HG03571 (cell line): ENCODE data around the gene CLCA4.
A peak's percentile ranks its signal among the peaks of the same experiment; 100 is the strongest.

Experiments
- ATAC-seq: cut with Tn5 transposase; IDR thresholded peaks from one replicate; pipeline ENCODE4 v1.9.1; 2021; ENCODE audit not compliant: unreplicated experiment

Gene CLCA4, protein sequence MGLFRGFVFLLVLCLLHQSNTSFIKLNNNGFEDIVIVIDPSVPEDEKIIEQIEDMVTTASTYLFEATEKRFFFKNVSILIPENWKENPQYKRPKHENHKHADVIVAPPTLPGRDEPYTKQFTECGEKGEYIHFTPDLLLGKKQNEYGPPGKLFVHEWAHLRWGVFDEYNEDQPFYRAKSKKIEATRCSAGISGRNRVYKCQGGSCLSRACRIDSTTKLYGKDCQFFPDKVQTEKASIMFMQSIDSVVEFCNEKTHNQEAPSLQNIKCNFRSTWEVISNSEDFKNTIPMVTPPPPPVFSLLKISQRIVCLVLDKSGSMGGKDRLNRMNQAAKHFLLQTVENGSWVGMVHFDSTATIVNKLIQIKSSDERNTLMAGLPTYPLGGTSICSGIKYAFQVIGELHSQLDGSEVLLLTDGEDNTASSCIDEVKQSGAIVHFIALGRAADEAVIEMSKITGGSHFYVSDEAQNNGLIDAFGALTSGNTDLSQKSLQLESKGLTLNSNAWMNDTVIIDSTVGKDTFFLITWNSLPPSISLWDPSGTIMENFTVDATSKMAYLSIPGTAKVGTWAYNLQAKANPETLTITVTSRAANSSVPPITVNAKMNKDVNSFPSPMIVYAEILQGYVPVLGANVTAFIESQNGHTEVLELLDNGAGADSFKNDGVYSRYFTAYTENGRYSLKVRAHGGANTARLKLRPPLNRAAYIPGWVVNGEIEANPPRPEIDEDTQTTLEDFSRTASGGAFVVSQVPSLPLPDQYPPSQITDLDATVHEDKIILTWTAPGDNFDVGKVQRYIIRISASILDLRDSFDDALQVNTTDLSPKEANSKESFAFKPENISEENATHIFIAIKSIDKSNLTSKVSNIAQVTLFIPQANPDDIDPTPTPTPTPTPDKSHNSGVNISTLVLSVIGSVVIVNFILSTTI

DNA sequence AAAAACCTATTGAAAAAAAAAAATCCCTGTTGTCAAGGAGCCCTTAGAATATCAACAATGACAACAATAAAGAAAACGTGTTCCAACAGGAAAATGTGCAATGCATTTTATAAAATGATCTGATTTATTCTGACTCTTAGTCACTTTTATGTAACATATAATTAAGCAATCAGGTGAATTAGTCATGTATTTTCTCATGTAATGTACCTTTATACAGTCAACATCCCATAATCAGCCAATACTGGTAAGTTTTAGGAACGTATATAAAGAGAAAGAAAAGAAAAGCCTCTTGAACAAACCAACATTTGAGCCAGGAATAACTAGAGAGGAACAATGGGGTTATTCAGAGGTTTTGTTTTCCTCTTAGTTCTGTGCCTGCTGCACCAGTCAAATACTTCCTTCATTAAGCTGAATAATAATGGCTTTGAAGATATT is at the start of gene CLCA4:
Gene CLCA4, plus strand, starts transcription at position 292 of the 435 bp plus-strand sequence. Its CDS starts 42 bp downstream, at position 334.
- ATAC-seq = no peak

DNA sequence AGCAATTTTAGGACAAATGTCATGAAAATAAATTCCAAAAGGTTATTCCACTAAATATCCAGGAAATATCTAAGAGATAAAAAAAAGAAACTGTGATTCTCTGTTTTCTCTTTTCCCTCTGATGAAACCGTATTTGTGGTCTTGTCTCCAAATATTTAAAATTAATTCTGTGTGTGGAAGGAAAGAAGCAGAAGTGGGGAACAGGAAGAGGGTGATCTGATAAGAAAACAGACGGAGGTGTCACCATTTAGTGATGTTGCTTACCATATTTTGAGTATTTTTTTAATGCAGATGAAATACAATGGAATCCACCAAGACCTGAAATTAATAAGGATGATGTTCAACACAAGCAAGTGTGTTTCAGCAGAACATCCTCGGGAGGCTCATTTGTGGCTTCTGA is 48.6 kb upstream of the CLCA4 start:
- ATAC-seq = no peak

DNA sequence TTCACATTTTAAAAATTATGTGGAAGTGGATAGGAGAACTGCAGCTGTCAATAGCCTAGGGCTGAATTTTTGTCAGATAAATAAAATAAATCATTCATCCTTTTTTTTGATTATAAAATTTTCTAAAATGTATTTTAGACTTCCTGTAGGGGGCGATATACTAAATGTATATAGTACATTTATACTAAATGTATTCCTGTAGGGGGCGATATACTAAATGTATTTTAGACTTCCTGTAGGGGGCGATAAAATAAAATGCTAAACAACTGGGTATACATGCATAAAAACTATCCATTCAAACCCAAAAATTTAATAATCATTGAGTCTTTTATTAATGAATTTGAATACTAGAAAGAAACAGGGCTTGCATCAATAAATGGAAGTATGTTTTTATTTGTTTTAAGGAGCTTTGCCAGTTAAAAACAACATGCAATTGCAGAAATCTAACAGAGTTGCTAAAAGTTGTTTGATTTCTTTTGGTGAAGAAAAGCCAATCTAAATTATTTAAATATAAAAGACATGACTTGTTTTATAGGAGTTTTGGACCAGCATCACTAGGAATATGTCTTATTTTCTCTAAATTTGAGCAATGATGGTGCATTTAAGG is 46.8 kb upstream of the CLCA4 start:
- ATAC-seq = no peak

DNA sequence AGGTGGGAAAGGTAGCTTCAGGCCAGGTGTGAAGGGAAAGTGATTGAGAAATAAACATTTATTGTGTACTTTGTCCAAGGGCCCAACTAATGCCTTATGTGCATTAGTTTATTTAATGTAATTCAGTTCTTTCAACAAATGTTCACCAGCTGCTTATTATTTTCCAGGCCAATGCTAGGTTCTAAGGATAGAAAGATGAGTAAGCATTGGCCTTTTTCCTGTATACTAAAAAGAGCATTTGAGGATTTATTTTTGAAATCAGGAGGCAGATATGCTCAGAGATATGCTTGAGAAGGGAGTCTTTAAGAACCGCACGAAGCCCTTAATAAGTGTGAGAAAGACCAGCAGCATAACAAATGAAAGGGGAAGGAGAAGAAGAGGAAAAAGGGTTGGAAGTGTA is 46.2 kb upstream of the CLCA4 start:
- ATAC-seq = no peak

DNA sequence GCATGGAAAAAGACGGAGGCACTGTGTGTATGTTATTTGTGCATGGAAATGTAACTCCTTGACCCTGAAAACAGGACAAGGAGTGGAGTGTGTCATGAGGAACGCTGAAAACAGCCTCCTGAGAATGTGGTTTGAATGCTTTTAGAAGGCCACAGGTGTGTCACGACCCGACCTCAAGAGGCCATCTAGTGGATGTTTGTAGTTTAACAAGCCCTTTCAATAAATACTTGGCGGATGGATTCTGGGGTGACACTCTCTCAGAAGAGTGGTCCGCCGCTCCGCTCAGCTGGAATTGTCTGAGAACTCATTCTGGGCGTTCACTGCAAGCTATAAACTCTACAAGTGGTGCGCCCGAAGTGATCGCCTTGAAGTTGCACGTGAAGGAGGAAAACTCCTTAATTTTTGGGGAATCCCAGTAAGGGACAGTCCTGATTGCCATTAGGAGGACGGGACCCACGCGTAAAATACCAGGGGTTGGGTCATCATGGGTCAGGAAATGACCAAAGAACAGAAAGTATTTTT is 44.7 kb upstream of the CLCA4 start:
- ATAC-seq = peak; percentile 63

DNA sequence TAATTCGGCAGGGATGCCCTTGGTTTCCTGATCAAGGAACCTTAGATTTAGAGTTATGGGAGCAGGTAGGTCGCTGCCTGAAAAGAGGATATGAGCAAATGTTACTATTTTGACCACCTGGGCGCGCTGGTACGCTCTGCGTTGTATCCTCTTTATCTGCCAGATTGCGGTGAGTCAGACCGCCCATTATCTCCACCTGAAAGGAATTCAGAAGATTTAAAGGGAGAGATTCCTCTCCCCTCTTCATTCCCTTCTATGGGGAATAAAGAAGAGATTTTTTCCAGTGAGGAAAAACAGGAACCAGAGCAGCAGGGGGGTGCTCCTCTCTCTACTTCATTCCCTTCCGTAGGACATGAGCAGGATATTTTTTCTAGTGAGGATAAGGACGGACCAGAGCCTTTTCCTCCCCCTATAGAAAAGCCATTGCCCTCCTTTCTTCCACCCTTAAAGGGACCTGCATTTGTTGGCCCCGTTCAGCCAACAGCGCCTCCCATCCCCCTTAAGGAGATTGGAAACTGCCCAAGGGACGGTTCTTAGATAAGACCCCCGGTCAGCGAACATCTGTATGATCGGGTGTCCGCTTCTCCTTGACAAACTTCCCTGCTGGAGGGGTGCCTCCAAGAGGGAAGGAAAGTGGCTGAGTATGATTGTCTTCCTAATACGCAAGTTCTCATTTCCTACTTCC is 44.0 kb upstream of the CLCA4 start:
- ATAC-seq = peak; percentile 41

DNA sequence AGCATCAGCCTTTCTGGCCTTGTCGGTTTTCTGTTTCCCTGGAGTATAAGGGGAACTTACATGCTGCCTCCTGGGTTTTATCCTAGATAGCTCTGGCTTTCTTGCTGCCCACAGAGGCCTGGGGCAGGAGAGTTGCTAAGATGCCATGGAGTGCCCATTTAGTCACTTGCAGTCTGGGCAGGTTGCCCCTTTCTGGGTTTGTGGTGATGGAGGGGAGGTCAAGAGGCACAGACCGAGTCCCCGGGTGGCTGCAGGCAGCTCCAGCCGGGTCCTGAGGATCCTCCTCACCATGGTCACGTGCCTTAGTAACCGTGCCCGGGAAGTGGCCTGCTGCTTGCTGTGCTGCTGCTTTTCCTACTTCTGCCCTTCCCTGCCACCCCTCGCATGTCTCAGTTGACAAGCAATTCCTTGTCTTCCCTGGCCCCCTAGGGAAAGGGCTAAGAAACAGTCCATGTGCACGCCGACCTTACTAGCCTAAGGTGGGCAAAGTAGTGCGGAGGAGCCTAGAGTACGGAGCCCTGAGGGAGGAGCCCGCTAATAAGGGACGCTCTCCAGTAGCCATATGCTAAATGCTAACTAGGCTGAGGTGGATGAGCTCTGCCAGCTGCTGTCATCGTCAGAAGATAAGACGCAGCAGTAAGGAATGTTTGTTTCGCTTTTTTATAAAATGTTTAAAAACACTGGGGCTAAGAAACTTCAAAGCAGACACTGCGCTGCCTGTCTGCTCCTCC is 43.3 kb upstream of the CLCA4 start:
- ATAC-seq = no peak

DNA sequence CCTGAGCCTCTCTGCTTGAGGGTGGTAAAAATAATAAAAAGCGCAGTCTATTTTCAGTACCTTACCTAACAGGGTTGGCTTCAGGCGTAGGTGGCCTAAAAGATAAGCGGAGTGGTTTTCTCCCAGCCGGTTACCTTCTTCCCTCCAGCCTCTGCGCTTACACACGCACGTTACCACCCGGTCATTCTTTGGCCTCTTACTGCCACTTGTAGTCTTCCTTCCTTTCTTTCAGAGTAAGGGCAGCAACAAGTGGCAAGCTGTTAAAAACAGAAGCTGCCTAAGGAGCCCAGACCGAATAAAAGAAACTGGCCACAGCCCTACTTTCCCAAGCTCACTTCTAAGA is 42.8 kb upstream of the CLCA4 start:
- no peak for ATAC-seq

DNA sequence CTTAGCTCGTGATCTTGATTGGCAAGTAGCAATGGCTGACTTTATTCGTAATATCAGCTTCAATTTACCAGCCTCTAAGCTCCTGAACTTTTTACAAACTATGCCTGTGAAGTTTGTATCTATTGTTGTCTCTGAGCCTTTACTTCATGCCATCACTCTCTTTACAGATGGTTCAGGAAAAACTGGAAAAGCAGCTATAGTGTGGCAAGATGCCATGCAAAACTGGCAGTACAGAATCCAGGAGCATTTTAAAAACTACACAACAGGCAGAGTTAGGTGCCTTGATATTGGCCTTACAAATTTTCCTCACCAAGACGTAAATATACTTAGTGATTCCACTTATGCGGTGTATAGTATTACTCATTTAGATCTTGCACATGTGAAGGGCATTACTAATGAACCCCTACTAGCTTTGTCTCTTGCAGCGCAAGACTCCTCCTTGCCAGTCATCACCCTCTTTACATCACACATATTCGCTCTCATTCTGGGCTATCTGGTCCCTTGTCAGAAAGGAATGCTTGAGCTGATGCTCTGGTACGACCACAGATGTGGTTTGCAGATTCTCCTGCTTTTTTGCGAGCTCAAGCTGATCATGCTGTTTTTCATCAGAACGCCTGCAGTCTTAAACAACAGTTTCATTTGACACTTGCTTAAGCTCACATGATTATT is 41.8 kb upstream of the CLCA4 start:
- no peak for ATAC-seq

DNA sequence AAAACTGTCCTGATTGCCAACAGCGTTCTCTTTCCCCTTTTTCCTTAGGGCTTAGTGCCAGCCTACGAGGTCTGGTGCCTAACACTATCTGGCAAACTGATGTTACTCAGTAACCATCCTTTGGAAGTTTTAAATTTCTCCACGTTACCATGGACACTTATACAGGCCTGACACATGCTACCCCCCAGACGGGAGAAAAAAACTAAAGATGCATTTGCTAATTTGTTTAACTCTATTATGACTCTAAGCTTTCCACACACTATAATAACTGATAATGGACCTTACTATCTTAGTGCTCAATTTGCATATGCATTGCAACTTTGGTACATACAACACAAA is 41.3 kb upstream of the CLCA4 start:
- no peak for ATAC-seq

DNA sequence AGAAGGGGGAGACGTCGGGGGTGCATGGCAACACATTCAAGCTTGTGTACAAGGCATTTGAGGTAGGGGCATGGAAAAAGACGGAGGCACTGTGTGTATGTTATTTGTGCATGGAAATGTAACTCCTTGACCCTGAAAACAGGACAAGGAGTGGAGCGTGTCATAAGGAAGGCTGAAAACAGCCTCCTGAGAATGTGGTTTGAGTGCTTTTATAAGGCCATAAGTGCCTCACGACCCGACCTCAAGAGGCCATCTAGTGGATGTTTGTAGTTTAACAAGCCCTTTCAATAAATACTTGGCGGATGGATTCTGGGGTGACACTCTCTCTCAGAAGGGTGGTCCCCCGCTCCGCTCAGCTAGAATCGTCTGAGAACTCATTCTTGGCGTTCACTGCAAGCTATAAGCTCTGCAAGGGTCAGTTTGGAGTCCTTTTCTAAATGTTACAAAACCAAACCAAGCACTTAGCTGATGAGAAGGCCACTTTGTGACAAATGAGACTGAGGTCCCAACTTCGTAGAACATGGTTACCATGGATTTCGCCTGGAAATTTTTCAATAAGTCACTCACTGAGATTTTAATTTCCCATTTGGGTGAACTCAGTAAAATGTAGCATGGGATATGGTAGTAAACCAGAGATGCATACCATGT is 38.8 kb upstream of the CLCA4 start:
- peak; percentile 45 for ATAC-seq

DNA sequence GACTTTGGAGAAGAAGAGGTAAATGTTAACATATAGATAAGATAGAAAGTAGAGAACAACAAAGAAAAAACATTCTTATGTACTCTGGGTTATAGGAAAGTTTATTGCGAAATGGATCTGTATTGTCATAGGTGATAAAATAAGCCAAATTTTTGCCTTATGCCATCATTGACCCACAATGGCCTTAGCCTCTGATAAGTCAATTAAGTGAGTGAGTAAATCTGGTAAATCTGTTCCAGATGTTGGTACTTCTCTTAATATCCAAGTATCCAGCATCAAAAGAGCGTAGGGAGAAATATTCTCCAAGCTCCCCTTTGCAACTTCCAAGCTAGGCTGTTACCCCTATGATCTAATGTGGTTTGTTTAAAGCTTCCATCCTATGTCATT is 38.3 kb upstream of the CLCA4 start:
- no peak for ATAC-seq

DNA sequence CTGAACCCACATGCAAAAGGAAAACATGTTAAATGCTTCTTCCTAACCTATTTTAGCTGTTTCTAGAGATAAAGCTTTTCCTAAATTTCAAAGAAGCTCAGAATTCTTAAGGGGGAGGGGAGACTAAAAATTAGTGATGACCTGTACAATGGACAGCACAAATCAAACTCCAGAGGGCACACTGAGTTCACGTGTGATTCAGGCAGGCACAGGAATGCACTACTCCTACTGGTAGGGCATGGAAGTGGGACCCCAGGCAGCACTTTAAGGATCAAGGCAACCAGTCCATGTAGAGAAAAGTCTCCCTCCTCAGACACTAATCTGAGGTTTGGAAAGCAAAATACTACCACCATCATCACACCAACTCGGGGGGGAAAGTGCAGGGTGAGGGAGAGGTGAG is 31.3 kb upstream of the CLCA4 start:
- ATAC-seq = no peak

DNA sequence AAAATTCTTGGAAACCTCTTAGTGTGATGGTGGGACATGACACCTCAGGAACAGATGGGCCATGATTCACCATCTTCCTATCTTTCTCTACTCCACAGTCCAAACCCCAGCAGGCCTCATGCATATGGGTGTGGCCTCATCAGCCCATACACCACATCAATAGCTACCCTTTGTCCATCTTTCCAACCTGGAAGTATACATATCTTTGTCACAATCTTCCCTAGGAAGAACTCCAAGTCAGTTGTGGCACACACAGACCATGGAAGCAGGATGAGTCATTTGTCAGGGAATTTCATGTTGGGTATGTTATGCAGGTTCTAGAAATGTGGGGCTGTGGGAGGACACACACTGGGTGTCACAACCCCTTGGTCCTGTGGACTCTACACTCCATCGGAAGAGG is 30.5 kb upstream of the CLCA4 start:
- no peak for ATAC-seq

DNA sequence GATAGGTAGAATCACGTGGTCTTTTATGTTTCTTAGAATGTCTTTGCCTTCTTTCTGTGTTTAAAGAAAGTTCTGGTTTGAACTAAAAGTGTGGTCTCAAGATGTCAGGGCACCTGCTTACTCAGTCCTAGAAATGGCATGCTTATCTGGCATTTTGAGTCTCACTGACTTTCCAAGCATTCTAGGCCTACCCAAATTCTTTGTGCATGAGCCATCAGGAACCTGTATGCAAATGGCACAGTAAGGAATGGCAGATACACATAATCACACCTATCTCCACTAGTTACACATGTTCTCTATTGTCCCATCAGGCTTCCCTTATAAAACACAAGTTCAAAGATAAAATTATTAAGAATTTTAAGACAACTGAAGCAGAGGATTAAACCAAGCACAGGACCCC is 29.5 kb upstream of the CLCA4 start:
- ATAC-seq = no peak

DNA sequence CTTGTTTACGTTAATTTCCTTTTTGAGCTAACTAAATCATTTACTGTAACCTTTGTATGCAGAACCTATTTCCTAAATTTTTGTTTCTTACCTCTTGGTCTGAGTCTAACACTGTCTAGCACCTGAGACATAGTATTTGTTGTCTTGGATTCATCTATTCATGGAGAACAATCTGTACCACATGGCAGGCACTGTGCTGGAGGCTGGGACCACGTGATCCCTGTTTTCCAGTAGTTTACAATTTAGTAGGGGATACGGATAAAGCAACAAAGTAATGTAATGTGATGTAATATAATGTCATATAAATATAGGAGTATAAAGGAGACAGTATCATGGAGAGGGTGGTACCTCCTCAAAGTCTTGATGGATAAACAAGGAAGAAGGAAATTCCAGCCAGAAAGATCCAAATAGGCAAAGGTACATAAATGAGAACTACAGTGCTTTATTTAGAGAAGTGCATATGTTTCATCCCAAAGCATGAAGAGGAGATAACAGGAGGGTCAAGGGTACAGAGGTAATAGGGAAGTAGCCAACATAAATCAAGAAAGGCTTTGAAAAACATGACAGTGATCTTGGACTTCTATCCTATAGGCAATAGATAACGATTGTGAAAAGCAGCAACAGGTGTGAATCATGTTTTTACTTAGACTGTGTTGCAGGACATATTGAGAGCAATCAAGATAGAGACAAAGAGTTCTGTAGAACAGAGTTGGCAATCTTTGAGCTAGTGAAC is 25.9 kb upstream of the CLCA4 start:
- no peak for ATAC-seq

DNA sequence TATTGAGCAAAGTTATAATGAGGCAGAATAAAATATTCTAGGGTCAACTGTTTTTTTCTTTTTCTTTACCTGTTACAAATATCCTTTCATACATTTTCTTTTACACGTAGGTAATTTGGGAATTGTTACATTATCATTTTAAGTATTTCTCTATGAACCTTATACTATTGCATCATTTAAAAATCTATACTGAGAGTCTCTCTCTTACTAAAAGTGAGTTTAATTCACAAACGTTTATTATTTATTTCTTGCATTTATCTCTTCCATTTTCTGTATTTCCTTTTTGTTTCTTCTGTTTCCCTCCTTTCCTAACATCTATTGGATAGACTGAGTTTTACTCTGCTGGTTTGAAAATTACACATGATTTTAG is 25.4 kb upstream of the CLCA4 start:
- no peak for ATAC-seq

DNA sequence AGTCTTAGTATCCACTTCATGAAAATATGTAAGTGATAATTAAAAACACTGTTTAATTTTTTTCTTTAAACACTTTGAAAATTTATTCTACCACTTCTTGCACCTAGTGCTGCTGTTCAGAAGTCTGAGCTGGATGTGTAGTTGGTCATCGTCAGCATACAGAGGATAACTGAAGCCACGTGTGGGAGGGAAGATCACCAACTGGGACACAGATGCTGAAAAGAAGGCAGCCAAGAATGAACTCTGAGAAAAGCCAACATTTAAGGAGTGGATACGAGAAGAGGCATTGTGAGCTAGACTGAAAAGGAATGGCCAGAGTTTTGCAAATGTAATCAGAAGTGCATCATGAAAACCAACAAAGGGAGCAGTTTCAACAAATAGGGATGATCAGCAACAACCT is 24.6 kb upstream of the CLCA4 start:
- no peak for ATAC-seq
